MCF 10A (cell line): Measurements from ENCODE around the gene TTC16. TPM values are rescaled to one million over a fixed set of nuclear protein-coding genes. Genes with fewer than 3 reads are reported as not detected.
A peak's percentile ranks its signal among the peaks of the same experiment; 100 is the strongest.

Experiments used
- BruUV-seq: library from RNA; stranded (reverse); fragments of 400-500 nt; replicated peaks from 2 replicates; lab custom pipeline; 2021; lab: Mats Ljungman, UMichigan
- CTCF ChIA-PET: fragments of 300-600 bp; sonication (Branson Sonifier 250); formaldehyde crosslinking; extraction: SDS; loops from one replicate; lab custom pipeline; 2021; ENCODE audit warnings: antibody characterized with exemption, inconsistent platforms; lab: Yijun Ruan, JAX
- POLR2A ChIA-PET: fragments of 300-600, 350-650 bp; sonication (Branson Sonifier 250); formaldehyde crosslinking; extraction: SDS; loops from one replicate; lab custom pipeline; 2020; ENCODE audit warnings: antibody characterized with exemption, inconsistent platforms; lab: Yijun Ruan, JAX
- DNase-seq: peaks from one replicate; pipeline ENCODE4 v3.0.0-alpha.2; 2018; ENCODE audit not compliant: unreplicated experiment
- H3K27ac Mint-ChIP-seq: one replicate; pipeline ENCODE4 v1.8.0; 2022; ENCODE audit warnings: mild to moderate bottlenecking, low read depth, mixed read lengths; ENCODE audit not compliant: unreplicated experiment
- H3K27me3 Mint-ChIP-seq: one replicate; pipeline ENCODE4 v1.8.0; 2022; ENCODE audit warnings: mixed read lengths; ENCODE audit not compliant: insufficient read depth, unreplicated experiment
- H3K36me3 Mint-ChIP-seq: one replicate; pipeline ENCODE4 v1.8.0; 2022; ENCODE audit warnings: mild to moderate bottlenecking, moderate library complexity, mixed read lengths; ENCODE audit not compliant: insufficient read depth, unreplicated experiment
- H3K4me1 Mint-ChIP-seq: one replicate; pipeline ENCODE4 v1.8.0; 2022; ENCODE audit warnings: mixed read lengths; ENCODE audit not compliant: insufficient read depth, unreplicated experiment
- H3K4me3 Mint-ChIP-seq: one replicate; pipeline ENCODE4 v1.8.0; 2022; ENCODE audit warnings: mild to moderate bottlenecking, moderate library complexity, mixed read lengths; ENCODE audit not compliant: unreplicated experiment
- H3K9me3 Mint-ChIP-seq: one replicate; pipeline ENCODE4 v1.8.0; 2022; ENCODE audit warnings: mixed read lengths; ENCODE audit not compliant: unreplicated experiment
- CTCF ChIP-seq: fragments of 200-600 bp; IDR thresholded peaks from one replicate; pipeline ENCODE4 v1.8.0; 2022; ENCODE audit warnings: antibody characterized with exemption, mild to moderate bottlenecking; ENCODE audit not compliant: unreplicated experiment
- intact Hi-C: fragments of 100-400 bp; cut with micrococcal nuclease; formaldehyde crosslinking; loops from 2 replicates; pipeline ENCODE4 v1.14.1; 2022
- total RNA-seq: library from RNA; stranded (reverse); gene quantifications from 2 replicates; pipeline ENCODE4 v1.2.3, GENCODE V29; 2022

TTC16 gene
- total RNA-seq, 1 experiment from 2014 or later, result 0.19 TPM

- Mint-ChIP-seq H3K27me3 (no peaks in the 10 kb centered on the region), H3K9me3 (no peaks in the 10 kb centered on the region), H3K4me3 (peak overlapping the region; percentile 79), H3K4me1 (peaks cover 11% of the 10 kb centered on the region), H3K36me3 (no peaks in the 10 kb centered on the region), H3K27ac (peak overlapping the region; percentile 81)
- ChIA-PET POLR2A (interaction anchor here (0.6 to 2.9 kb wide), 19 partner anchors 8 to 291 kb away, joined by 3 to 14 read pairs (median 4); partner anchors contain the start of genes CDK9, CFAP157, FPGS and LRSAM1), CTCF (interaction anchor here (1.7 kb wide), 1 partner anchor 20 kb away, joined by 10 read pairs; the partner anchor contains the start of gene TOR2A)
- TF ChIP-seq CTCF, result no peak
- TSS peak; percentile 42 for BruUV-seq
- intact Hi-C loops, result no loop called here
- no peak for DNase-seq
Observed at GRCh38 chr9:127714951-127715469, 869 bp upstream of the TTC16 start.

GRCh38 chr9:127716412-127716811 is 533 bp downstream of the TTC16 start:
- BruUV-seq, result no TSS peak
- Mint-ChIP-seq H3K36me3 (no peaks in the 10 kb centered on the region), H3K9me3 (no peaks in the 10 kb centered on the region), H3K27me3 (no peaks in the 10 kb centered on the region), H3K27ac (peak overlapping the region; percentile 81), H3K4me1 (peaks cover 20% of the 10 kb centered on the region), H3K4me3 (peak overlapping the region; percentile 79)
- ChIA-PET POLR2A (interaction anchor here (0.6 to 2.9 kb wide), 8 partner anchors 8 to 565 kb away, joined by 3 to 14 read pairs (median 6); partner anchors contain the start of genes CDK9, STXBP1 and TOR2A), CTCF (interaction anchor here (1.0 to 1.7 kb wide), 2 partner anchors 19 to 204 kb away, joined by 4 to 10 read pairs; partner anchors contain the start of gene TOR2A)
- TF ChIP-seq CTCF, result no peak
- DNase-seq, result no peak
- intact Hi-C loops, result no loop called here

- BruUV-seq, result no TSS peak
- no peaks in the 10 kb centered on the region for H3K36me3 Mint-ChIP-seq
Observed at GRCh38 chr9:127717766-127718165, 1.9 kb downstream of the TTC16 start.

More at GRCh38 chr9:127717766-127718165, 1.9 kb downstream of the TTC16 start:
- no peak for DNase-seq
- Mint-ChIP-seq H3K9me3 (no peaks in the 10 kb centered on the region), H3K27ac (no peak overlapping the region), H3K4me3 (no peak overlapping the region), H3K27me3 (no peaks in the 10 kb centered on the region), H3K4me1 (peaks cover 23% of the 10 kb centered on the region)
- ChIA-PET CTCF (interaction anchor here (0.6 to 1.7 kb wide), 2 partner anchors 128 to 321 kb away, joined by 3 to 4 read pairs; no protein-coding TSS in a partner anchor), POLR2A (interaction anchor here (0.7 kb wide), 1 partner anchor 139 kb away, joined by 3 read pairs; no protein-coding TSS in a partner anchor)
- TF ChIP-seq CTCF, result no peak
- intact Hi-C loops, result no loop called here
